Measurements from ENCODE around the gene RCVRN.

The RCVRN gene

DNA sequence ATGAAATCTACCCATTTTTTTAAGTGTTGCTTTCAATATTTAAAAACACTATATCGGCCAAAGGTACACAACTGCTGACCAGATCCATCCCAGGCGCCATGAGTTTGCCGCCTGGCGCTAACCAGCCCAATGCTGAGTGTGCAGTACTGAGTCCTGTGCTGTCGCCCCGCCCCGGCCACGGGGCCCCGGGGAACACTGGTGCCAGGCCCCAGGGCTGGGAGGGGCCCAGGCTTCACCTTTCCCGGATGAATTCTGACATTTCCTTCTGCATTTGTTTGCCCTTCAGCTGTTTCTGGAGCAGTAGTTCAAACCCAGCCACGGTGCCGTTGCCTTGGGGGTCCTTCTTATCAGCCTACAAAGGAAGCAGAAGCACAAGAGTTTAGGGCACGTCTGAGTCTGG lies 37.8 kb upstream of the RCVRN start:
- no peak overlapping the region for H3K27ac ChIP-seq
- TF ChIP-seq, protein P1, sequence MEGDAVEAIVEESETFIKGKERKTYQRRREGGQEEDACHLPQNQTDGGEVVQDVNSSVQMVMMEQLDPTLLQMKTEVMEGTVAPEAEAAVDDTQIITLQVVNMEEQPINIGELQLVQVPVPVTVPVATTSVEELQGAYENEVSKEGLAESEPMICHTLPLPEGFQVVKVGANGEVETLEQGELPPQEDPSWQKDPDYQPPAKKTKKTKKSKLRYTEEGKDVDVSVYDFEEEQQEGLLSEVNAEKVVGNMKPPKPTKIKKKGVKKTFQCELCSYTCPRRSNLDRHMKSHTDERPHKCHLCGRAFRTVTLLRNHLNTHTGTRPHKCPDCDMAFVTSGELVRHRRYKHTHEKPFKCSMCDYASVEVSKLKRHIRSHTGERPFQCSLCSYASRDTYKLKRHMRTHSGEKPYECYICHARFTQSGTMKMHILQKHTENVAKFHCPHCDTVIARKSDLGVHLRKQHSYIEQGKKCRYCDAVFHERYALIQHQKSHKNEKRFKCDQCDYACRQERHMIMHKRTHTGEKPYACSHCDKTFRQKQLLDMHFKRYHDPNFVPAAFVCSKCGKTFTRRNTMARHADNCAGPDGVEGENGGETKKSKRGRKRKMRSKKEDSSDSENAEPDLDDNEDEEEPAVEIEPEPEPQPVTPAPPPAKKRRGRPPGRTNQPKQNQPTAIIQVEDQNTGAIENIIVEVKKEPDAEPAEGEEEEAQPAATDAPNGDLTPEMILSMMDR (conservative IDR thresholded peaks at IDR 0.05; ENCODE audit: low read depth), result no peak
- CTCF ChIA-PET, result interaction anchor here (0.7 to 1.1 kb wide), 2 partner anchors 101 to 353 kb away, joined by 3 read pairs; no protein-coding TSS in a partner anchor
- DNase-seq (ENCODE audit: low spot score), result no peak
- POLR2A ChIA-PET (ENCODE audit: low non-redundant PET), result no interaction called here

DNA sequence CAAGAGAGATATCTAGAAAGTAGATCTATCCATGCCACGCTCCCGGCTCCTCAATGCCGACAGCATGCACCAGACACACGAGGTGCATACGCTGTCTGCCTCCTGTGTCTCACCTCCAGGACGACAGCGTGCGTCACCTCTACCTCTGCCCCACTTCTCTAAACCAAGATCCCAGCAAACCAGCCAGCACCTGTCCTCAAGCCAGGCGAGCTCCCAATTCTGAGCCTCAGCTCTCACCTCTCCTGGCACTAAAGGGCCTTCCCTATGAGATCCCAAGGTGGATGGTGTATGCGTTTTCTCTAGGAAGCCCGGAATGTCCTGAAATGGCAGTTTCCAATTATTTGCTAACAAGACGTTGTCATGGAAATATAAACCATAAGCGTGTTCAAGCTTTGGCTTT lies 36.2 kb upstream of the RCVRN start:
- CTCF ChIA-PET, result interaction anchor here (0.5 to 1.1 kb wide), 2 partner anchors 12 to 676 kb away, joined by 4 to 5 read pairs; no protein-coding TSS in a partner anchor
- POLR2A ChIA-PET (ENCODE audit: low non-redundant PET), result no interaction called here
- no peak overlapping the region for H3K27ac ChIP-seq
- TF ChIP-seq, protein P1 (conservative IDR thresholded peaks at IDR 0.05; ENCODE audit: low read depth), result no peak
- no peak for DNase-seq (ENCODE audit: low spot score)

DNA sequence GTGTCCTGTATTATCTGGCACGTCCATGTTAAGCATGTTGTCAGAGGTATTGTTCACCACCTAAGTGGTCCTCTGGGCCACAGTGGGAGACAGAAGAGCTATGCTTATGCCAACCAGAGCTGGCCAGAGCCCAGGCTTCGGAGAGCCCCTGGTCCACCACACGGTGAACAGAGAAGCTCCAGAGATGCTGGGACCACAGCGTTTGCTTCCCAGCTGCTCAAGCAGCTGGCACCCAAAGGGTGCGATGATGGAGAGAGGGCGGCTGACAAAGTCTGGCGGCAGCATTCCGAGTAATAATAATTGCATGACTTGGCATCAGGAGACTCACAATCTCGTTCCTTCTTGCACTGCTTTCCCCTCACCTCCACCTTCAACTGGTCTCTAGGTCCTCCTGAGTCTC lies 35.8 kb upstream of the RCVRN start:
- CTCF ChIA-PET, result interaction anchor here (1.1 to 2.1 kb wide), 2 partner anchors 12 to 677 kb away, joined by 5 to 12 read pairs; no protein-coding TSS in a partner anchor
- POLR2A ChIA-PET (ENCODE audit: low non-redundant PET), result no interaction called here
- H3K27ac ChIP-seq, result no peak overlapping the region
- DNase-seq (ENCODE audit: low spot score), result no peak
- TF ChIP-seq, protein P1 (conservative IDR thresholded peaks at IDR 0.05; ENCODE audit: low read depth), result no peak

DNA sequence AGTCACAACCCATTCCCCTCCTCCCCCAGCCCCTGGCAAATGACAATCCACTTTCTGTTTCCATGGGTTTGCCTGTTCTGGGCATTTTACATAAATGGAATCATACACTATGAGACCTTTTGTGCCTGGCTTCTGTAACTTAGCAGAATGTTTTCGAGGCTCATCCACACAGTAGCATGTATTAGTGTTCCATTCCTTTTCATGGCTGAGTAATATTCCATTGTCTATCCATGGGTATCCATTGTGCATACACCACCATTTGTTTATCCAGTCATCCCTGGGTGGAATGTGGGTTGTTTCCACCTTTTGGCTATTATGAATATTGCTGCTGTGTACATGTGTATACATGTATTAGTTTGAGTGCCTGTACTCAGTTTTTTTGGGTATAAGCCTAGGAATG lies 33.7 kb upstream of the RCVRN start:
- TF ChIP-seq, protein P1 (conservative IDR thresholded peaks at IDR 0.05; ENCODE audit: low read depth), result no peak
- no peak overlapping the region for H3K27ac ChIP-seq
- DNase-seq (ENCODE audit: low spot score), result no peak
- ChIA-PET CTCF (interaction anchor here (2.1 kb wide), 1 partner anchor 10 kb away, joined by 12 read pairs; no protein-coding TSS in a partner anchor), POLR2A (ENCODE audit: low non-redundant PET) (no interaction called here)

DNA sequence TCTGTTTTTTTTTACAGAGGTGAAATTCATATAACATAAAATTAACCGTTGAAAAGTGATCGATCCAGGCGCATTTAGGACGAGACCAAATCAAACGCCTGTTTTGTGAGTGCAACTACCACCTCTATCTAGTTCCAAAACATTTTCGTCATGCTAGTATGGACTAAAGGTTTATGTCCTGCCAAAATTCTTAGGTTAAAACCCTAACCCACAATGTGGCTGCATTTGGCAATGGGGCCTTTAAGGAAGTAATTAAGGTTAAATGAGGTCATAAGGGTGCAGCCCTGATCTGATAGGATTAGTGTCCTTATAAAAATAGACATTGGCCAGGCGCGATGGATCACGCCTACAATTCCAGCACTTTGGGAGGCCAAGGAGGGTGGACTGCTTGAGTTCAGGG lies 32.8 kb upstream of the RCVRN start:
- no peak for DNase-seq (ENCODE audit: low spot score)
- TF ChIP-seq, protein P1 (conservative IDR thresholded peaks at IDR 0.05; ENCODE audit: low read depth), result no peak
- no peak overlapping the region for H3K27ac ChIP-seq
- POLR2A ChIA-PET (ENCODE audit: low non-redundant PET), result interaction anchor here (0.7 kb wide), 1 partner anchor 303 kb away, joined by 7 read pairs; no protein-coding TSS in a partner anchor
- CTCF ChIA-PET, result no interaction called here

DNA sequence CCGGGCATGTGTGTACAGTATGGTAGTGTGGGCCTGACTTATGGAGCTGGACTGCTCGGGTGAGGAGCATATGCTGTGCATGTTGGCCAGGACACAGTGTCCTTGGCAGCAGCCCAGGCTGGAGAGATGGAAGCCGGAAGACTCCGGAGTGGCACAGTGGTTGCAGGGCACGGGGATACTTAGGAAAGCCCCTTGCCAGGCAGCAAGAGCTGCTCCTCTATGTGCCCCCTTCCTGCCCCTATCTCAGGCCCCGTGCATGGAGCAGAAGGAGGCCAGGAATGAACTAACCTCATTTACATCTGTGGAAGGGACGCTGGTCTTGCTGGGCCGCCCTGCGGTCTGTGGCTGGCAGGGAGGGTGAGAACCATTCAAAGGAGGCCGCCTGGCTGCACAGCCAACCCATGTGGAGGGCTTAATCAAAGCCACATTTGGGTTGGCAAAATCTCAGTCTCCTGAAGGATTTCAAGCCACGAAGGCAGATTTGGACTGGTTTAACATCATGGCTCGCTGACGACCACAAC lies 32.2 kb upstream of the RCVRN start:
- TF ChIP-seq, protein P1 (conservative IDR thresholded peaks at IDR 0.05; ENCODE audit: low read depth), result no peak
- no peak for DNase-seq (ENCODE audit: low spot score)
- H3K27ac ChIP-seq, result no peak overlapping the region
- CTCF ChIA-PET, result no interaction called here
- POLR2A ChIA-PET (ENCODE audit: low non-redundant PET), result no interaction called here

Measured in RWPE1 (cell line).